Hepatocyte (in vitro differentiated cells): ENCODE measurements around the gene MRPL45.

ENCODE experiments used
- EZH2 ChIP-seq: fragments of 200-600 bp; sonication (generic); IDR thresholded peaks from 2 replicates; pipeline ENCODE4 v1.6.1; 2016; ENCODE audit warnings: antibody characterized with exemption, mild to moderate bottlenecking, borderline replicate concordance
- TF ChIP-seq, protein P1 (sequence below): fragments of 200-600 bp; sonication (generic); IDR thresholded peaks from 2 replicates; pipeline ENCODE4 v1.5.1; 2016; ENCODE audit warnings: antibody characterized with exemption, mild to moderate bottlenecking; ENCODE audit not compliant: poor library complexity

DNA sequence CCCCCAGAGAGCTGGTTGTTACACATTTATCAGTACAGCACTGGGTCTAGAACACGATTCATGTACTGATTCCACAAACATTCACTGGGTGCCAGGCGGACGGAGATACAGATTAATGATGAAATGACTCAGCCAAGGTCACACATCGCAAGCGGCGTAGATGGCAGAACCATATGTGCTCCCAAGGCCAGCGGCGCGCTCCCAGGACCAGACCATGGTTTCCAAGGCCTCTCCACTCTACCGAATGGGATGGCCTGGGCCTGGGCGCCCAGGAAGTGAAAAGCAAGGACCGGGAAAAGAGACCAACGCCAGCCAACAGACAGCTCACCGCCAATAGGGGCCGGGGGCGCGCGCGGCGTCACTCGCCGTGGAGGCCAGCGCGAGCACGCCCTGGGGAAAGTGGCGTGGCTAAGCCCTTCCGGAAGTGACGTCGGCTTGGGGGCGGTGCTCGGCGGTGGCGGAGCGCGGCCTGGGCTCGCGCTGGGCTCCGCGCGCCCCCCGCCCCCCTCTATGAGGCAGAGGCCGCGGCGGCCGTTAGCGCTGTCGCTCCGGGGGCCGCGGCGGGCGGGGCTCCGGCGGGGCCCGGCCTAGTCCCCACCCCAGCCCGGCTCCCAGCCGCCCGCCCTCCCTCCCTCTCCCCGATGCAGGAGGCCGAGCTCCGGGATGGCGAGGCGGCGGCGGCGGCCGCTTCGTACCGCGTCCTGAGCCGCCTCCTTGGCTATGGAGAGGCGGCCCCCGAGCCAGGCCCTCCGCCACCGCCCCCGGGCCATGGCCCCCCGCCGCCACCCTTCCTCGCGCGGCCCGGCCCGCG lies 54.6 kb downstream of the MRPL45 start, which contains the start of gene SOCS7:
- TF ChIP-seq, protein P1, sequence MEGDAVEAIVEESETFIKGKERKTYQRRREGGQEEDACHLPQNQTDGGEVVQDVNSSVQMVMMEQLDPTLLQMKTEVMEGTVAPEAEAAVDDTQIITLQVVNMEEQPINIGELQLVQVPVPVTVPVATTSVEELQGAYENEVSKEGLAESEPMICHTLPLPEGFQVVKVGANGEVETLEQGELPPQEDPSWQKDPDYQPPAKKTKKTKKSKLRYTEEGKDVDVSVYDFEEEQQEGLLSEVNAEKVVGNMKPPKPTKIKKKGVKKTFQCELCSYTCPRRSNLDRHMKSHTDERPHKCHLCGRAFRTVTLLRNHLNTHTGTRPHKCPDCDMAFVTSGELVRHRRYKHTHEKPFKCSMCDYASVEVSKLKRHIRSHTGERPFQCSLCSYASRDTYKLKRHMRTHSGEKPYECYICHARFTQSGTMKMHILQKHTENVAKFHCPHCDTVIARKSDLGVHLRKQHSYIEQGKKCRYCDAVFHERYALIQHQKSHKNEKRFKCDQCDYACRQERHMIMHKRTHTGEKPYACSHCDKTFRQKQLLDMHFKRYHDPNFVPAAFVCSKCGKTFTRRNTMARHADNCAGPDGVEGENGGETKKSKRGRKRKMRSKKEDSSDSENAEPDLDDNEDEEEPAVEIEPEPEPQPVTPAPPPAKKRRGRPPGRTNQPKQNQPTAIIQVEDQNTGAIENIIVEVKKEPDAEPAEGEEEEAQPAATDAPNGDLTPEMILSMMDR, result no peak
- no peak for TF ChIP-seq EZH2
